T-helper 1 cell treated with Interleukin-12 subunit alpha and Interleukin-12 subunit beta and Interleukin-4 antibody, amounts not matched to agents 30 μg/mL and 1 μg/mL, for 36 hours (primary cell): Measurements from ENCODE around the gene PITPNB.

Experiments
- H3K27ac Mint-ChIP-seq: one replicate; pipeline ENCODE4 v1.8.0; 2021; ENCODE audit warnings: mild to moderate bottlenecking, mixed read lengths
- H3K27me3 Mint-ChIP-seq: one replicate; pipeline ENCODE4 v1.8.0; 2021; ENCODE audit warnings: low read depth, mixed read lengths
- H3K36me3 Mint-ChIP-seq: one replicate; pipeline ENCODE4 v1.8.0; 2021; ENCODE audit warnings: low read depth, mixed read lengths
- H3K4me1 Mint-ChIP-seq: one replicate; pipeline ENCODE4 v1.8.0; 2021; ENCODE audit warnings: low read depth, mixed read lengths
- H3K4me3 Mint-ChIP-seq: one replicate; pipeline ENCODE4 v1.8.0; 2021; ENCODE audit warnings: mild to moderate bottlenecking, moderate library complexity, mixed read lengths
- H3K9me3 Mint-ChIP-seq: one replicate; pipeline ENCODE4 v1.8.0; 2021; ENCODE audit warnings: mixed read lengths

Gene PITPNB

DNA sequence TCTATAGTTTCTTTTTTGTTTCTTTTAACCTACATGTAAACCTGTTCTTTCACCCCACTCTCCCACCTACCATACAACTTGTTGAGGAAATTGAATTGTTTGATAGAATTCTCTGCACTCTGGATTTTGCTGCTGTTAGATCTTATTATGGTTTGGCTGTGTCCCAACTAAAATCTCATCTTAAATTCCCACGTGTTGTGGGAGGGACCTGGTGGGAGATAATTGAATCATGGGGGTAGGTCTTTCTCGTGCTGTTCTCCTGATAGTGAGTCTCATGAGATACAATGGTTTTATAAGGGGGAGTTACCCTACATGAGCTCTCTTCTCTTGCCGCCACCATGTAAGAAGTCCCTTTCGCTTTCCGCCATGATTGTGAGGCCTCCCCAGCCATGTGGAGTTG lies 15.0 kb upstream of the PITPNB start:
- Mint-ChIP-seq H3K36me3 (no peaks in the 10 kb centered on the region), H3K4me3 (no peak overlapping the region), H3K4me1 (no peaks in the 10 kb centered on the region), H3K27ac (no peak overlapping the region), H3K27me3 (no peaks in the 10 kb centered on the region), H3K9me3 (no peaks in the 10 kb centered on the region)

DNA sequence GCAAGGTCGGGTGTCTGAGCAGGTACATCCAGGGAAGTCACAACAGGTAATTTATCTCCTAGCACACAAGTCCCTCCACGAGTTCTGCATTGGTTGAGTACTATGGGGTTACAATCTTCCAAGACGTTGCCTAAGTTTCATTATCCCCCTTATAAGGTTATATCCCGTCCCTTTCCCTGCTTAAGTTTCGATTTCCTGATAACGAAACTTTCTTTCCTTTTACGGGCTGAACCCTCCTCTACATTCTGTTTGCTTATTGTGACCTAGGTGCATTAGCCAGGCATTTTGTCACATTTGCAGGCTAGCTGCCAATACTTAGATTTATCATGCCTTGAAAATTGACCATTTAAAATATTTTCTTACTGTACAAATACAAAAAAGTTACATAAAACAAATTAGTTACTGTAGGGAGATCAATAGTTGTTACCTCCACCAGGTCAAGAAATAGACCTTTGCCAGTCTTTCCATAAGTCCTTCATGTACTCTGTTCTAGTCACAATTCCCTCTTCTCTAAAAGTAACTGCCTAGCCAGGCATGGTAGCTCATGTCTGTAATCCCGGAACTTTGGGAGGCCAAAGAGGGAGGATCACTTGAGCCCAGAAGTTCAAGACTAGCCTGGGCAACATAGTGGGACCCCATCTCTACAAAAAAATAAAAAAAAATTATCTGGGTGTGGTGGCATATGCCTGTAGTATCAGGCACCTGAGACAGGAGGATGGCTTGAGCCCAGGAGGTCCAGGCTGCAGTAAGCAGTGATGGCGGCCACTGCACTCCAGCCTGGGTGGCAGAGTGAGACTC lies 14.3 kb upstream of the PITPNB start:
- H3K27ac Mint-ChIP-seq: no peak overlapping the region
- no peak overlapping the region for H3K4me3 Mint-ChIP-seq
- H3K9me3 Mint-ChIP-seq: no peaks in the 10 kb centered on the region
- H3K4me1 Mint-ChIP-seq: no peaks in the 10 kb centered on the region
- H3K36me3 Mint-ChIP-seq: no peaks in the 10 kb centered on the region
- H3K27me3 Mint-ChIP-seq: no peaks in the 10 kb centered on the region

DNA sequence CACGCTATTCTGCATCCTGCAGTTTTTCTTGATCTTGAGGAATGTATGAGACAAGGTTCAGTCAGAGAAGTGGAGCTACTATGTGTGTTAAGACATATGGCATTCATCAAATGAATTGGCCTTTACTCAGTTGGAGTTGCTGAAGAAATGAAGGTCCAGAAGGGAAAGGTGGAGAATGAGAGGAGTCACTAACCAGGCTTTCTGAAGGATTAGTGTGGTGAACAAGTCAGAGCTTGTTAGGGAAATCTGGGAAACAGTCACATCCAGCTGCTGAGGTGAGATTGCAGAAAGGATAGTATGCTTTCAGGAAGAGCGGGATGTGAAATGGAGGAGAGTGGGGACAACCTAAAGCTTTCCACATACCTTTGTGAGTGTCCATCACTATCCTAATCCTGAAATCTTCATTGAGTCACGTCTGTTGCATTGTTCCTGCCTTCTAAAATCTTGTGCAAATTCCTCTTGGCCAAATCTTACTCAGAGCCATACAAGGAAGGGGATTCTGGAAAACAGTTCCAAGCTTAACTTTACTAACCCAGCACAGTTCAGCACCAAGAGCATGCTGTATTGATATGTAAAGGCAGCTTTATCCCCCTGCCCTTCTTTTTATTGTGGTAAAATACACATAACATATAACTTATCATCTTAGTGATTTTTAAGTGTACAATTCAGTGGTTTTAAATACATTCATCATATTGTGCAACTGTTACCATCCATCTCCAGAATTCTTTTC lies 11.4 kb upstream of the PITPNB start:
- Mint-ChIP-seq H3K36me3 (peaks cover 3% of the 10 kb centered on the region), H3K27ac (no peak overlapping the region), H3K9me3 (no peaks in the 10 kb centered on the region), H3K4me1 (peaks cover 6% of the 10 kb centered on the region), H3K4me3 (no peak overlapping the region), H3K27me3 (no peaks in the 10 kb centered on the region)

DNA sequence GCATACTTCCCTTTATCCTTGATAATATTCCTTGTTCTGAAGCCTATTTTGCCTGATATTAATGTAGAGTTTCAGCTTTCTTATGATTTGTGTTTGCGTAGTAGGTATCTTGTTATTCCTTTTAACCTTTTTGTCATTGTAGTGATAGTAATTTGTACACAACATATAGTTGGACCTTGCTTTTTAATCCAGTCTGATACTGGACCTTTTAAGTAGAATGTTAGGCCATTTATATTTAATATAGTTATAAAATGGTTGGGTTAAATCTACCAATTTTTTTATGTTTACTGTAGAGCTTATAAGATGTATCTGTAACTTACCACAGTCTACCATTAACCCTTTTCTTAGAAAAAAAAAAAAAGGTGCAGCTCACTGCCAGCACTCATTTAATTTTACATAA lies 8.6 kb upstream of the PITPNB start:
- Mint-ChIP-seq H3K4me3 (no peak overlapping the region), H3K36me3 (peaks cover 15% of the 10 kb centered on the region), H3K4me1 (peaks cover 10% of the 10 kb centered on the region), H3K9me3 (no peaks in the 10 kb centered on the region), H3K27ac (no peak overlapping the region), H3K27me3 (no peaks in the 10 kb centered on the region)

DNA sequence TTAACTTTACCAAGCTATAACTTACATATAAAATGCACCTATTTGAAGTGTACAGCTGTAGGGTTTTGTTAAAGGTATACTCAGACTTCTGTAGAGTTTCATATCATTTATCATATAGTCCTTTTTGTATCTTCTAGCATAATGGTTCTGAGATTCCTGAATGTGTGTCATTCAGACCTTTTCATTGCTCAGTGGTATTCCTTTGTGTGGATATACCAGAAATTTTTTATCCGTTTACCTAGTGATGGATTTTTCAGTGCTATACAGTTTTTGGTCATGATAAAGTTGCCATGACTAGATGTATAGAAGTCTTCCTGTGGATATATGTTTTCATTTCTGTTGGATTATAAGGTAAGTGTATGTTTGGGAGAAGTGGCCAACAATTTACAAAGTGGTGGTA lies 6.3 kb upstream of the PITPNB start:
- peaks cover 22% of the 10 kb centered on the region for H3K36me3 Mint-ChIP-seq

DNA sequence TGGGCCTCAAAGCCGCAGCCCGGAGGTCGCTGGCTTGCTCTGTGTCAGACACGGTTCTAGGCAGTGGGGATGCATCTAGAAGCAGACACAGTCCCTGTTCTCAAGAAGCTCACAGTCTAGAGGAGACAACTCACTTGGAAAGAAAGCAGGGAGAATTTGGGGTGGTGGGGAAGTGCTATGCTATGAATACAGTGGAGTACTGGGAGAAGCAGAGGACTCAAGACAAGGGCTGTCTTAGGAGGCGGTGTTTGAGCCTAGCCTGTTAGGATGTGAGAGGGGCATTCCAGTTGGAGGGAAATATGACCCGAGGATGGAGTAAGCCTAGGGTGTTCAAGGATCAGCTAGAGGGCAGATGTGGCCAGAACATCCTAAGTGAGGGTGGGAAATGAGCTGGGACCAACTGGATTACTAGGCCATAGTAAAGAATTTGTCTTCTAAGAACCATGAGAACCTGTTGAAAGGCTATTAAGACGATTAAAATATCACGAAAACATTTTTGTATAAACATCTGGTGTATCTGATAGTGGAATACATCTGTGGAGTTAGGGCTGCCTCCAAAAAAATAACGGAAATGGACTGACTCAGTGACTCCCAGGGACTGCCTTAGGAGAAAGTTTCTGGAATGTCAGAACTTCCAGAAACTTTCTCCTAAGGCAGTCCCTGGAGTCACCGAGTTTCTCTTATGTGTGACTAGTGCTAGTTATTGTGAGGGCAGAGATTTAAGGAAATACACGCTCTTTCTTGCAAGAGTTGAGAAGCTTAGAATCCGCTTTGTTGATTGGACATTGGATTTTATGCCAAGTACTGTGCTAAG lies 1.1 kb upstream of the PITPNB start:
- H3K4me1 Mint-ChIP-seq: peaks cover 48% of the 10 kb centered on the region
- peak overlapping the region; percentile 98 for H3K4me3 Mint-ChIP-seq
- peak overlapping the region; percentile 98 for H3K27ac Mint-ChIP-seq
- H3K27me3 Mint-ChIP-seq: no peaks in the 10 kb centered on the region
- H3K9me3 Mint-ChIP-seq: no peaks in the 10 kb centered on the region
- peaks cover 40% of the 10 kb centered on the region for H3K36me3 Mint-ChIP-seq

More for the DNA sequence above, 6.3 kb upstream of the PITPNB start:
- H3K9me3 Mint-ChIP-seq: no peaks in the 10 kb centered on the region
- no peaks in the 10 kb centered on the region for H3K27me3 Mint-ChIP-seq
- no peak overlapping the region for H3K4me3 Mint-ChIP-seq
- peaks cover 26% of the 10 kb centered on the region for H3K4me1 Mint-ChIP-seq
- no peak overlapping the region for H3K27ac Mint-ChIP-seq

DNA sequence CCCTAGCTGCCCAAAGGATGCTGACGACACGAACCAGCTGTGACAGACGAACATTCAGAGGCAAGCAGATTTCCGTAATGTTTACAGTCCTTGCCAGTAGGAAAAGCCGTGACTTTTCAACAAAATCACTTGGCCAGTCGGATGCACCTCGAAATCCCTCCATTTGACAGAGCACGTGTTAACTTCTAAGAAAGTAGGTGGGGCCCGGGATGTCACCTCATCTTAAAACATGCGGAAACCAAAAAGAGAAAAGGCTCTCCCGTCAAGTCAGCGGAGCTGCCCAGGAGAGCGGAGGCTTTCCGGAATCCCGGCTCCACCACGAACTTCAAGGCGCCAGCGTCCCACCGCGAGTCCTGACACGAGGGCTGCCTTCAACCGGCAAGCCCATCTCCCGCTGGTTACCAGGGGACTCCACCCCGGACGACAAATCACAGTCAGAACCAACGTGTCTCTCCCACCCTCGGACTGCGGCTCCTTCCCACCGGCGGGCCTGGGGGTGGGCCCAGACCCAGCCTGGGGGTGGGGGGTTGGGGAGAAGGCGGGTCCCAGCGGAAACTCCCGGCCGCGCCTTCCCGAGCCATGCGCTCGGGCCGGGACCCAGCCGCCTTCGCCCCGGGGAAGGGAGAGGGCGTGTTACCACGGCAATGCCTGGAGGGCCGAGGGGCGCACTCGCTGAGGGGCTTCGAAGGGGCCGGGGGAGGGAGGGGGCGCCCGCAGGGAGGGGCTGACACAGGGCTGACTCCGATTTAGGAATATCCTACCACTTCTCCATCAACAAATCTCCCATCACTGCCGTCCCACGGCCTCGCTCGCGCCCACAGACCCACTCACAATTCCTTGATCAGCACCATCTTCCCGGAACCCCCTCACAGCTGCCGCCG lies 475 bp downstream of the PITPNB start:
- Mint-ChIP-seq H3K27ac (peak overlapping the region; percentile 98), H3K4me3 (peak overlapping the region; percentile 98), H3K36me3 (peaks cover 35% of the 10 kb centered on the region), H3K27me3 (no peaks in the 10 kb centered on the region), H3K4me1 (peaks cover 53% of the 10 kb centered on the region), H3K9me3 (no peaks in the 10 kb centered on the region)

DNA sequence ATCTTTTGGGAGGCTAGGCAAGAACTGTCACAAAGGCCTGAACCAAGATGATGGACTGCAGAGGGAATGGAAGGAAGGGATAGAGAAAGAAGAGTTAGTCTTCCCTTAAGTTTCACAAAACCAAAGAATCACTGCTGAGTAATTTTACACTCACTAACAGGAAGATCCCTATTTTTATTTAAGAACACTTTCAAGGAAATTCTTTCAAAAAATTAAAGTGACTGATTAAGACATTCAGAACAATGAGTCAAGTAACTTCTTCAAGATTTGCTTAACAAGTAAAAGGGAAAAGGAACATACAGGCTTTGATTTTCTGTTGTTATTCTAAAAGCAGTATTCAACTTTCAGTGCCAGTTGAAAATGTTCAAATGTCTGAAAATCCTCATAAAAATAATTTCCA lies 3.1 kb downstream of the PITPNB start:
- Mint-ChIP-seq H3K4me1 (peaks cover 49% of the 10 kb centered on the region), H3K9me3 (no peaks in the 10 kb centered on the region), H3K27ac (peak overlapping the region; percentile 1), H3K36me3 (peaks cover 32% of the 10 kb centered on the region), H3K4me3 (no peak overlapping the region), H3K27me3 (no peaks in the 10 kb centered on the region)

DNA sequence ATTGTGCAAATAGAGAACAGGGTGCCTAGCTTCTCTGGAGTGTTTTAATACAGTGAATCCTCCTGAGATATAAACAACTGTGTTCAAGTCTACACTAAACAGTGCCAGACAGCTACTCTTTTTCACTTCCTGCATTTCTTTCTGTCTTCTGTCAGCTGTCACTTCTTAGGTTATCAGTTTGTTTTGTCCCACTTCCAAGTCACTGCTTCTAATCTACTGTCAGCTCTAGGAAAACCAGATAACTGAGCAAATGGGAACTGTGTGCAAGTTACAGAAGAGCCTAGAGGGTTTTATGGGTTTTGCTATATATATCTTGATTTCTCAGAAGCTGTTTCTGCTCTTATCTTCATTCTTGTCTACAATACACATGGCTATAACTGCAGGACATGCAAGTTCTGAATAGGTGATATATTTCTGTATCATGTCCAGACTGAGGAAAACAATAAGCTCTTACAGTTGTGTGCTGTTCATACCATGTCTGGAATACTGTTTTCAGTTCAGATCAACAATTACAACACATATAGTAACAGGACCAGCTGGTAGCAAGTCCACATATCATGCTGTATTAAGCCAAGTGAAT lies 5.8 kb downstream of the PITPNB start:
- Mint-ChIP-seq H3K4me3 (no peak overlapping the region), H3K4me1 (peaks cover 38% of the 10 kb centered on the region), H3K27ac (peak overlapping the region; percentile 21)

DNA sequence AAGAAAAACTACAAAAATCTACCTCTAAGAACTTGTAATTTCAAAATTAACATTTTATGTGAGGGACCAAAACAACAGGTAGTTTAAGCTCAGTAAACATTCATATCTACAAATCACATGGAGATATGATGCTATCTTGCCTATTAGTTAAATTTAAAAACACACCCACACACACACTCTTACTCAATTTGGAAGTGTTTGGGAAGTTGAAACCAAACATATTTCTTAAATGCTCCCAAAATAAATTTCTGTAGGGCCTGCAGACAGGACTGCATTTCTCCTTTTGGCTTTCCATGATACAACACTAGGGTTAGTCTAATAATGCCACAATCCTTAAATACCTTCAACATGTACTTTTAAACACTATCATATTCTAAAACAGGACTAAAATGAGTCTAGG lies 7.0 kb downstream of the PITPNB start:
- Mint-ChIP-seq H3K27ac (no peak overlapping the region), H3K4me3 (no peak overlapping the region), H3K27me3 (no peaks in the 10 kb centered on the region), H3K9me3 (no peaks in the 10 kb centered on the region), H3K36me3 (peaks cover 31% of the 10 kb centered on the region), H3K4me1 (peaks cover 32% of the 10 kb centered on the region)

More for the DNA sequence above, 5.8 kb downstream of the PITPNB start:
- Mint-ChIP-seq H3K36me3 (peaks cover 35% of the 10 kb centered on the region), H3K9me3 (no peaks in the 10 kb centered on the region), H3K27me3 (no peaks in the 10 kb centered on the region)

DNA sequence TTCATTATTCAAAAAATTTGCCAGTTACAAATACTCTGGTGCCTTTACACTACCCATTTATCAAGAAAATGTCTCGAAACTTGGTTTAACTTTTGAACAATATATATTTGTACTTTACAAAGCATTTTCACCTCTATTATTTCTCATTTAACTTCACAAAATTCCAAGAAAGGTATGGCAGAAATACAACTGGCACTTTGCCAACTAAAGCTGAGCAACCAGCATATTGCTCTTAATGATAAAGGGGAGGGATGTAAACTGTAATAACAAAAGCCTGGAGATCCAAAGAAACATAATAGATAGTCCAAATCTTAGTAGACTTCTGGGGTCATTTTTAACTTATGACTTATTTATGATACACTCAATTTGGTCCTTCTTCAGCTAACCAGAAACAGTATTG lies 7.7 kb downstream of the PITPNB start:
- Mint-ChIP-seq H3K9me3 (no peaks in the 10 kb centered on the region), H3K36me3 (peaks cover 30% of the 10 kb centered on the region), H3K4me3 (no peak overlapping the region), H3K4me1 (peaks cover 28% of the 10 kb centered on the region), H3K27me3 (no peaks in the 10 kb centered on the region), H3K27ac (no peak overlapping the region)

DNA sequence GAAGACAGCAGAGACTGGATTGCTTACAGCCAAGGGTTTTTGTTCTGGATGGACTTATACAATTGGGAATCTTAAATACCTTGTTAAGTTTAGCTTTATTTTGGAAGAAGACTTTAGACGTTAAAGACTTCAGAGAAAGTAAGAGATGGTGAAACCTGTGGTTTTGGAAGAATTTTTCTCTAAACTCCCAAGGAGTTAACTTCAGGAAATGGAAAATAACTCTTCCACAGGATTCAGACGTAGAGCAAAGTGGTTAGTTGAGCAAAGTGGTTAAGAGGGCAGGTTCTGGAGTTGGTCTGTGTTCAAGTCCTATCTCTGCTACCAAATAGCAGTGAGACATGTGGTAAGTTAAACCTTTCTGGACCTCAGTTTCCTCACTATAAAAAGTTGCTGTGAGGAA lies 12.8 kb downstream of the PITPNB start:
- H3K4me1 Mint-ChIP-seq: peaks cover 27% of the 10 kb centered on the region

DNA sequence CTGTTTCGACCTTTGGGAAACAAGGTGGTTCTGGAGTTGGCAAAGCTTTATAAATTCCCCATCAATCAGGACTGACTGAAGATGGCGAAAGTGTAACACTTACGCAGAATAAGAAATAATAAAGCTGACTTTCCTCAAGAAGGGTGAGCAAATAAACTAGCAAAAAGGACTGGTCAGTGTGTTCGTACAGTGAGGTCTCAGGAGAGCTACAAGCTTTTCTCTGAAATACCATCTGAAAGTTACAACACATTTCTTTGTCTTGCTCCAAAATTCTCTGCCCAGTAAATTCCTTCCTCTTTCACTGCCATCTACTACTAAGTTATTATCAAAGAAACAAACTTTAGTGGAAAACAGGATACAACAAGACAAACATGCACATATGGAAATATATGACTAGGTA lies 13.4 kb downstream of the PITPNB start:
- Mint-ChIP-seq H3K36me3 (peaks cover 35% of the 10 kb centered on the region), H3K9me3 (no peaks in the 10 kb centered on the region), H3K4me1 (peaks cover 29% of the 10 kb centered on the region), H3K27ac (peak overlapping the region; percentile 28), H3K4me3 (no peak overlapping the region), H3K27me3 (no peaks in the 10 kb centered on the region)

More for the DNA sequence above, 12.8 kb downstream of the PITPNB start:
- Mint-ChIP-seq H3K27ac (no peak overlapping the region), H3K9me3 (no peaks in the 10 kb centered on the region), H3K27me3 (no peaks in the 10 kb centered on the region), H3K4me3 (no peak overlapping the region), H3K36me3 (peaks cover 33% of the 10 kb centered on the region)
